Stimulated activated CD8-positive, alpha-beta memory T cell treated with anti-CD3 and anti-CD28 coated beads, Interleukin-12 subunit alpha, Interleukin-12 subunit beta, amount 100 ng/mL, for 1 hour (primary cell): ENCODE results near the gene SERPING1.

Source experiments
- DNase-seq: peaks from one replicate; pipeline ENCODE4 v3.0.0-alpha.2; 2020; ENCODE audit warnings: low read depth

Gene SERPING1

DNA sequence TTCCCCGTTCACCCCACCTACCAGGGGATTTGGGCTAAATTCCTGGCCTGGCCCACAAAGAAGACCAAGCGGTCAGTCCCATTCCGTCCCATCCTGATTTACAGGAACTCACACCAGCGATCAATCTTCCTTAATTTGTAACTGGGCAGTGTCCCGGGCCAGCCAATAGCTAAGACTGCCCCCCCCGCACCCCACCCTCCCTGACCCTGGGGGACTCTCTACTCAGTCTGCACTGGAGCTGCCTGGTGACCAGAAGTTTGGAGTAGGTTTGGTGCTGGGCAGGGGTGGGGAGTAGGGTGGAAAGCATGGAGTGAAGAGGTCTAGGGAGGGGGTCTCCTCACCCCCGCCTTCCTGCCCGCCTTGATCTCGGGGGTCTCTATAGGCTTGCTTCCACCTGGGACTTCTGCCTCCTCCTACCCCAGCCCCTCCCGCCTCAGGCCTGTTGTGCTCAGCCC is at the start of gene SERPING1:
SERPING1 (plus strand) TSS at position 225 of the 455 bp plus-strand sequence. CDS start 586 bp downstream, outside the sequence.
- no peak for DNase-seq

DNA sequence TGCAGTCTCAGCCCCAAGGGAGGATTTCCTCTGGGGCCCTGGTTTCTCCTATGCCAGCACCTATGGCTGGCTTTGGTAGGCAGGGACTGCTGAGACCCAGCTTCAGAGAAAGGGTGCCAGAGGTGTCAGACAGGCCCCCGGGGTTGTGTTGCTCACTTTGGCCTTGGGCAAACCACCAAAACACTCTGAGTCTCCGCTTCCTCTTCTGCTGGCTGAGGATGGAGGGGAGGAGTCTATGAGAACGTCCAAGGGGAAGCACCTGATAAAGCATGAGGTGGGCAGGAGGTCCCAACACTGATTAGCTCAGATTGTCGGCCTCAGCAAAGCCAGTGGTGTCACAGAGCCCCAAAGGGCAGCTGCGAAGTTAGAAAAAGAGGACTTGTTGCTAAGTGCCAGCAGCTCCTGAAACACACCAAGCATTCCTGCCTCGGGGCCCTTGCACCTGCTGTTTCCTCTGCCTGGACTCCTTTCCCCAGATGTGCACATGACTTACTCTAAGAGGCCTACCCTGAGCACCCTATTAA is 49.6 kb upstream of the SERPING1 start:
- DNase-seq: no peak

DNA sequence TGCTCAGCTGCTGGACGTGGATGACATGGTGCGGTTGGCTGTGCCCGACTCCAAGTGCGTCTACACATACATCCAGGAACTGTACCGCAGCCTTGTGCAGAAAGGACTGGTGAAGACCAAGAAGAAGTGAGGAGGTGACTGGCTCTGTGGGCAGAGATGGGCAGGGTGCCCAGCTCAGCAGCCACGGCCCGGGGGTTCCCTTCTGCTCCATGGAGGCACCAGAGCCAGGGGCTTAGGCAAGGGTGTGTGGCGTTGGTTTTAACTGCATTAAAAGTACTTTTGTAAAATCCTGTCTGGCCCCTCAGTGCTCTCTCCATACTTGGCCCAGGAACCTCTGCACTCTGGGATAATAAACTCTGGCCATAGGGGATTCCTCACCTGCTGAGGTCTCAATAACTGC is 47.5 kb upstream of the SERPING1 start:
- no peak for DNase-seq

DNA sequence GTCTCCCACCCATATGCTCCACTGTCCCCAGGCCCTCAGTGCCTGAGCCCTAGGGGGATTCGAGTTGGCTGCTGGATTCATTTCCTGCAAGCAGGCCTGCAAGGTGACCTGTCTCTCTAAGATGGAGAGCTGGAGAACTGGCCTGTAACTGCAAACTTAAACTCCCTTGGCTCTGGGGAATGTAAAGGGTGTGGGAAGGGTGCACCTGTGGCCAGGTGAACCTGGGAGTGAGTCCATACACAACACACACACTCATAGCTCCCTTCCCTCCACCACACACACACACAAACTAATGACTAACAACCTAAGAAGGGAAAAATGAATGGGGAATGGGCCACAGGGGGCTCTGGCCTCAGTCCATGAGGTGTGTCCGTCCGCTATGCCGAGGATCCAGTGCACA is 45.5 kb upstream of the SERPING1 start:
- DNase-seq: no peak

DNA sequence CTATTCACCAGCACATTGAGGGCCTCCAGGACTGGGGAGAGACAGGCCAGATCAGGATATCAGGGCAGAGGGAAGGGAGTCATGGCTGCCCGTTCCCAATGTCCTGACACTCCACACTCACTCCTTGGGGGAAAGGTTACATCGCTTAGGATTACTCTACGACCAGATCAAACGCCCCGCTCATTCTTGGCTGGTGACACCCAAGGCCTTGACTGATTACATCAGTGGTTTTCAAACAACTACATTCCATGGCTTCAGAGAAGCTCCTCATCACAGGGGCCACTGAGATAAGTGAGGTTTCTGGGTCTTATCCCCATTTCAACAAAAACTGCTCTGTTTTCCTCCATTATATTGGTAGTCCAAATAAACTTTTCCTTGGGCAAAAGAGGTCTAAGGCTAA is 45.0 kb upstream of the SERPING1 start:
- DNase-seq: no peak

DNA sequence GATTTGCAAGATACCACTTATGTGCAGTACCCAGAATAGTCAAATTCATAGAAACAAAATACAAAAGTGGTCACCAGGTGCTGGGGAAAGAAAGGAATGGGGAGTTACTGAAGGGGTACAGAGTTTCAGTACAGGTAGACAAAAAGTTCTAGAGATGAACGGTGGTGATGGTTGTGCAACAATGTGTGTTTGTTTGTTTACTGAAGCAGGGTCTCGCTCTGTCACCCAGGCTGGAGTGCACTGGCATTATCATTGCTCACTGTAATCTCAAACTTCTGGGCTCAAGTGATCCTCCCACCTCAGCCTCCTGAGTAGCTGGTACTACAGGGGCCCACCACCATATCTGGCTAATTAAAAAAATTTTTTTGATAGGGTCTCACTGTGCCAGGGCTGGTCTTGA is 42.1 kb upstream of the SERPING1 start:
- DNase-seq: no peak

DNA sequence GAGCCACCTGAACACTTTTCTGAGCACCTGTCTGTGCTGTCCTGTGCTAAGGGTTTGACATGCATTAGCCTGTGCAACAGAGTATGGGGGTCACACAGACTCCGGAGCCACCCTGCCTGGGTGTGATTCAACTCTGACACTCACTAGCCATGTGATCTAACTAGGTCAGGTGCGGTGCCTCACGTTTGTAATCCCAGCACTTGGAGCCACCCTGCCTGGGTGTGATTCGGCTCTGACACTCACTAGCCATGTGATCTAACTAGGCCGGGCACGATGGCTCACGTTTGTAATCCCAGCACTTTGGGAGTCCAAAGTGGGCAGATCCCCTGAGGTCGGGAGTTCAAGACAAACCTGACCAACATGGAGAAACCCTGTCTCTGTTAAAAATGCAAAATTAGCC is 41.4 kb upstream of the SERPING1 start:
- no peak for DNase-seq

DNA sequence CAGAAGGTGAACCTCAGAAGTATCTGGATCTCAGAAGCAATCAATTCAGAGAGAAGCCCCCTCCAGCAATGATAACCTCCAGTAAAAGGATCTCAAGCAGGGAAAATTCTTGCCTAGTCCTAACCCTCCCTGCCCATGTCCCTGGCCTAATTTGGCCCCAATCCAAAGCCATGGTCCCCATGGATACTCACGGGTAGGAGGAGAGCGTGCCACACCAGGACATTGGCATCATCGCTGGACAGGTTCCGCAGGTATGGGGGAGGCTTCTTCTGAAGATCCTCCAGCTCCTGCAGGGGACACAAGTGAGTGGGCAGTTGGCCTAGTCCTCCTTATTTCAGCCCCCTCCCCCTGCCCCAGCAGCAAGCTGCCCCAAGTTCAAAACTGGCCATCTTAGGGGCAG is 37.3 kb upstream of the SERPING1 start:
- DNase-seq: no peak

DNA sequence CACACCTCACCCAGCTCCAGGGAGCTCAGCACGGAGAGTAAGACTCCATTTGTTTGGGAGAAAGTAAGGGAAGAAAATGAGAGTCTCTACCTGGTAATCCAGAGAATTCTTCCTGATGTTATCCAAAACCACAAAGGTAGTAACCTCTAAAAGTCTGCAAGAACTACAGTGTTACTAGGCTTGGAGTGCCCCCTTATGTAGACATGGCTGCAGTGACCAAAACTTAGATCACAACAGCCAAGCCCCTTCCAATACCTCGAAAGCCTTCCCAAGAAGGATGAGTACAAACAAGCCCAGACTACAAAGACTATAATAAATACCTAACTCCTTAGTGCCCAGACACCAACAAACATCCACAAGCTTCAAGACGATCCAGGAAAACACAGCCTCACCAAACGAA is 34.9 kb upstream of the SERPING1 start:
- no peak for DNase-seq

DNA sequence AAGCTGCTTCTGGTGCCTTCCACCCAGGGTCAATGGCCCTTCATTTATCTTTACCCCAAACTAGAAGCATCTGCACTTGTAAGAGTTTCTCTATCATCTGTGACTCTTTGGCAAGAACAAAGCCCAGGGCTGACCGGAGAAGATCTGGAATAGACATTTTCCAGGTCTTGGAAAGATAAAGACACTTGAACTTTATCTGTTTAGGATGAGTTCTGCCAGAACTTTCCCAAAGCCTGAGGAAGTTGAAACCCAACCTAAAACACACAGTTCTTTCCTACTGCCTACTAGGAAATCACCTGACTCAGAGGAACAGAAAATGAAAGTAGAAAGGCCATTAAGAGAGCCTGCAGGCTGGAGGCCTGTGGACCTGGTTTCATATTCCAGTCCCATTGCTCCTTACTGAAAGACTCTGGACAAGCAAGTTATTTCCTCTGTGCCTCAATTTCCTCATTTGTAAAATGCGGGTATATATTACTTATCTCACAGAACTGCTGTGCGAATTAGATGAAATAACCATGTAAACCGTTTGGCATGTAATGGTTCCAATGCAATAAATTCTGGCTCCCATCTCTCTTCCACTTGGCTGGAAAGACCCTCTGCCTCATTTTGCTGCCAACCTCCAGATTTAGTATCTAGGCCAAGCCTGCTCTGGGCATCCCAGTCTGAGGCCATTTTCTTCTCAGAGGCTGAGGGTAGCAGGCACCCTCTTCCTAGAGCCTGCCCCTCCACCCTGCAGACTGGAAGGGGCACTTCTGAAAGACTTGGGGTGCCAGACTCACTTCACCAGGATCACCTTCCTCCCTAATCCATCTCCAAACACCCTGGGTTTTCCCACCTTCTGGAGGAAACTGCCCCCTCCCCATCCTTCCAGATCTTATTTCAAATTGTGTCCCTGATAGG is 31.2 kb upstream of the SERPING1 start:
- no peak for DNase-seq

DNA sequence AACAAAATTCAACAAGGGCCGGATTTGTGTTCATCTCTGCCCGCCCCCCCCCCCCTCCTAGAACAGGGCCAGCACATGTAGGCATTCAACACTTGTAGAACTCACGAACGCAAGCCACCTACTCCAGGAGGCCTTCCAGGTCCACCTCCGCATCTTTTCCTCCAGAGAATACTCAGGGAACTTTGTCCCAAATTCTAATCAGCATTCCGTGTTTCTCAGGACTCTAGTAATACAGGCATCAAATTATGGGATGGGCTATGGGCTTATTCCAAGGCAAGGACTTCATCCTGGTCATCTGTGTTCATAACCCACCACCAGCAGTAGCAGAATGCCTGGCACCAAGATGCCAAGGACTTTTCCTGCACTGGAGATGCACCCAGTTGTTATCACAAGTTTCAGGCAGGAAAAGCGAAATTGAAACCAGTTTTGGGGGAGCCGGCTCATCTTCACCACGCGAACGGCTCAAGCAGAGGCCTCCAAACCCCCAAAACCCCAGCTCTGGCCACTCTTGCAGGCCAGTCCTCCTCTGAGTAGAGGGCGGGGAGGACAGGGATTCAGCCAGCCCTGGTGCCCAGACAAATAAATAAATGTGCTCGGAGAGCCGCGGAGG is 30.5 kb upstream of the SERPING1 start:
- no peak for DNase-seq

DNA sequence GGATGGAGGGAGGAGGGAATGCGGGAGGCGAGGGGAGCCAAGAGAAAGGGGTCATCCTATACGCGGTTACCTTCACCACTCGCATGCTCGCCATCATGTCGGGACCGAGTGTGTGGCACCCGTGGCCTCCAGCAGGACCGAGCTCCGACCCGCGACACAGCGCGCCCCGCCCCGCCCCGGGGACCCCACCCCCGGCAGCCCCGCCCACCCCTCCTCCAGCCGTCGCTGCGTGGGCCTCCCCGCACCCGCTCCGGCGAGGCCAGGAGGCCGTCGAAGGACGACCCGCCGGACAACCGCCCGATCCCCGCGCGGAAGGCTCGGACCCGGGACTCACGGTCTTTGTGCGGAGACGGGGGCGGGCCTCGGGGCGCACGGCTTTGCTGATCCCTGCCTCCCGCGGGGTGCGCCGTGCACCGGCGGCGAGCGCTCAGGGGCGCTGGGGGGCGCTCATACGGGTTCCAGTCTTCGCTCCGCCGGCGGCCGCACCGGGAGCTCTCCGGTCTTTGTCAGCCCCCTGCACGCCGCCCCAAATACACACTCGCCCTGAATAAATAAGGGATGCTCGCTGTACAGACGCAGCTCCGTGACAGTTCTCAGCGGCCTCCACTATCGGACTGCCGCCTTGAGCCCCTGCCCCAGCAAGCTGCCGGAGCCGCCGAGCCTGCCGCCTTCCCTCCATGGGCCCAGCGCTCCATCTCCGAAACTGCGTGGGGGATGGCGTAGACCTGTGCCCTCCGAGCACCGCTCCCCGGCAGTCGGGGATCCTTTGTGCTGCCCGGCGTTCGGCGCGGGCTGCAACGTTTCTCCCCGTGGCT is 29.8 kb upstream of the SERPING1 start, which contains the start of gene UBE2L6:
UBE2L6 (minus strand) TSS at position 158 of the 815 bp plus-strand sequence; CDS start at position 97, 61 bp downstream.
- peak; percentile 38 for DNase-seq

DNA sequence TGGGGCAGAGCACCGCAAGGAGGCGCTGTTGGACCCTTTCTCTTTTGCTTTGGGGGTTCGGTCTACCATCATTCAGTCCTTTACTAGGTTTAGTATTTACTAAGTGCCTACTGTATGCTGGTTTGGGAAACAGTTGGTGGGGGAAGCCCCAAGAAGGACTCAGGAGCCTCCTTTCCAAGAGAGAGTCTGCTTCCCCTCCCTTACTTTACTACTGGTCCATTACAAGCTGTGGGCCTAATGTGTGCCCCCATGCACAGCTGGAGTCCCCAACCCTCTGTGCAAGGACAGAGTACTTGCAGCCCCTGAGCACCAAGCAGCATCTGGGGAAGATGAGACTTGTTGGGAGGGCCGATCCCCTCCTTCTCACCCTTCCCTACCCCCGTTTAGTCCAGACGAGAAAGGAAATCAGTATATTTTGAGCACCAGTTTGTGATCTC is 29.1 kb upstream of the SERPING1 start:
- DNase-seq: peak; percentile 85

DNA sequence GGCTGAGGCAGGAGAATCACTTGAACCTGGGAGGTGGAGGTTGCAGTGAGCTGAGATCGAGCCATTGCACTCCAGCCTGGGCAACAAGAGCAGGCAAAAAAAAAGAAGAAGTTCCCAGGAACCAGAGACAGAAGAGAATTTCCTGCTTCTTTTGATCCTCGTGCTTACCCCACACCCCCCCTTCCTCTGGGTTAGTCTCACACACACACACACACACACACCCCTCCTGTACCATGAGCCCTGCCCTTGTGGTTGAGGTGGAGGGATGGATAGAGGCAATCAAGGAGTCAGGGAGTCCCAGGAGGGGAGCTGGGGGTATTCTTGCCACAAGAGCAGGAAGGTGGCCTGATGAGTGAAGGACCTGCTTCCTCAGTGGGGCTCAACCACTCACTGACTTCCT is 25.9 kb upstream of the SERPING1 start:
- no peak for DNase-seq

DNA sequence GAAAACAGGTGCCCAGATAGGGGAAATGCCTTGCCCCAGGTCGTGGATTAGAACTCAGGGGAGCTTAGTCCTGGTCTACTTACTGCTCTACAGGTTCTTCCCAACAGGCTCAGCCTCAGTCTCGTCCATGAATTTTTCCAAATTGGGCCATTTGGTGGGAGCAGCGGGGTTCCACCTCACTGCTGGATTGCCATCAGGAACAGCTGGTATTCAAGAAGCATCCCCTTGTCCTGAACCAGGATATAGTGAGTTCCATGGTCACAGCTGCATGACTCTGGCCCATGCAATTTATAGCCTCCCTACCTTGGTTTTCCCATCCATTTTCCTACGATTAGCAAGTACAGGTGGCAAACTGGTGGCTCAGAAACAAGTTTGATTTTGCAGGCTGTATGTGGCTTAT is 23.4 kb upstream of the SERPING1 start:
- no peak for DNase-seq

DNA sequence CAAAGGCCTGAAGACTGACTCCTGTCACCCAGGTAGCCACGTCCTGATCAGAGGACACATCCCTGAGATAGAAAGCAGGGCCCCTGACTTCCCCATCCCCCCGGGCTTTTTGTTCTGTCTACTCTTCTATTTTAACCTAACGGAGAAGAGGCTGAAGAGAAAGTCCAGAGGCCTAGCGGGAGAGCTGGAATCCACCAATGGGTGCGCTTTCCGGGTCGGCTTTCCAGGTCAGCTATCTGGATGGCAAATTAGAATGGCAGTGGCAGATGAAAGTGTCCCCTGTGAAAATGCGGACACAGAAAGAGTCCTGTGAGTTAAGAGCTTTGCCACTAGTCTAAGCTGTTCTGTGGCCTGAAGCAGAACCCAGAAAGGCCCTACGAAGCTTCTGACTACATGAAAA is 13.1 kb upstream of the SERPING1 start:
- DNase-seq: no peak

DNA sequence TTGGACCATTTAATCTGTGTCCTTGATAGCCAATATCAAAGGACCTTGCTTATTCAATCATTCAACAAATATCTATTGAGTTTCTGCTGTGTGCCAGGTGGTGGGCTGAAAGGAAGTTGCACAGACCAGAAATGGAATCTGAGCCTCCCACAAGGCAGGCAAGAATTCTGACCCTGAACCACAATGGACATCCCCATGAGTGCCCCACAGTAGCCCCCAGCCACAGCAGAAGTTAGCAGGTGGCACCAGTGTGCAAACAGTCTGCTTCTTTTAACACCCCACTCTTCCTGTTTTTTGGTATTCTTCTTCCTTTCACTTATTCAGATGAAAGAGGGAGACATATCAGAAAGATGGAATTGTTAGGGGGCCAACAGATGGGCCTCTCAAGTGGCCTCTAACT is 12.2 kb upstream of the SERPING1 start:
- DNase-seq: no peak

DNA sequence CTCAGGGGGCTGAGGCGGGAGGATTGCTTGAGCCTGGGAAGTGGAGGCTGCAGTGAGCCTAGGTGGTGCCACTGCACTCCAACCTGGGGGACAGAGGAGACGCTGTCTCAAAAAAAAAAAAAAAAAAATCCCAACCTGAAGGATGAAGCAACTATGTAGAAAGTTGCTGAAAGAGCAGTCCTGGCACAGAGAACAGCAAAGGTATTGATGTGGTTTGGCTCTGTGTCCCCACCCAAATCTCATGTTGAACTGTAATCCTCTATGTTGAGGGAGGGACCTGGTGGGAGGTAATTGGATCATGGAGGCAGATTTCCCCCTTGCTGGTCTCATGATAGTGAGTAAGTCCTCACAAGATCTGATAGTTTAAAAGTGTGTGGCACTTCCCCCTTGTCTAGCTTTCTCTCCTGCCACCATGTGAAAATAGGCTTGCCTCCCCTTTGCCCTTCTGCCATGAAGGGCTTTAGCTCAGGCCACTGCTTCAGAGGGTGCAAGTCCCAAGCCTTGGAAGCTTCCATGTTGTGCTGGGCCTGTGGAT is 10.7 kb upstream of the SERPING1 start:
- no peak for DNase-seq

DNA sequence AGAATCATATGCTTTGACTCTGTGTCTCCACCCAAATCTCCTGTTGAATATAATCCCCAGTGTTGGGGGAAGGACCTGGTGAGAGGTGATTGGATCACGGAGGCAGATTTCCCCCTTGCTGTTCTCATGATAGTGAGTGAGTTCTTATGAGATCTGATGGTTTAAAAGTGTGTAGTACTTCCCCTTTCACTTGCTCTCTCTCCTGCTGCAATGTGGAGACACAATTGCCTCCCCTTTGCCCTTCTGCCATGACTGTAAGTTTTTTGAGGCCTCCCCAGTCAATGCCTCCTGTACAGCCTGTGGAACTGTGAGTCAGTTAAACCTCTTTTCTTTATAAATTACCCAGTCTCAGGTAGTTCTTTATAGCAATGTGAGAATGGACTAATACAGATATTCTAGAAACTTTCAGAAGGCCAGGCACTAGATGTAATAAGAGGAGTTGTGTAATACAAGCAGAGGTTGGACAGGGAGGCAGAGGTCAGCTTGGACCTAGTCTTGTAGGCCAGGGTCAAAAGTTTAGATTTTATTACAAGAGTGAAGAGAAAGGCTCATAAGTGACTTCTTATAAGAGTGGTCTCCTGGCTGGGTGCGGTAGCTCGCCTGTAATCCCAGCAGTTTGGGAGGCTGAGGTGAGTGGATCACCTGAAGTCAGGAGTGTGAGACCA is 9.3 kb upstream of the SERPING1 start:
- DNase-seq: no peak

DNA sequence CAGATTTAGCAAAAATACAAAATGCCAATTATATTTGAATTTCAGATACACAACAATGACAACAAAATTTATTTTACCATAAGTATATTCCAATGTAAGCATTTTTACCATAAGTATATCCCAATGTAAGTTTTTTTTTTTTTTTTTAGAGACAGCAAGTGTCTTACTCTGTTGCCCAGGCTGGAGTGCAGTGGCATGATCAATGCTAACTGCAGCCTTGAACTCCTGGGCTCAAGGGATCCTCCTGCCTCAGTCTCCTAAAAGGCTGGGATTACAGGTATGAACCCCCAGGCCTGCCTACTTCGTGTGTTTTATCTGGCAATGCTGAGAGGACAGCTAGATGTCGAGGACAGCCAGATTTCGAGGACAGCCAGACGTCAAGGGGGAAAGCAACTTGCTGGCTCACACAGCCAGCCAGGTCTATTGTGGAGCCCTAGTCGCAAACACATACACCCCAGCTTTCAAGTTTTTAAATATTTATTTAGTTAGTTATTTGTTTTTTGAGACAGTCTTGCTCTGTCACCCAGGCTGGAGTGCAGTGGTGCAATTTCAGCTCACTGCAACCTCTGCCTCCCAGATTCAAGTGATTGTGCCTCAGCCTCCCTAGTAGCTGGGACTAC is 1.1 kb upstream of the SERPING1 start:
- no peak for DNase-seq
